GM19043 (cell line): ENCODE data around the gene ZNF106.

Experiments
- ATAC-seq: cut with Tn5 transposase; IDR thresholded peaks from one replicate; pipeline ENCODE4 v1.9.1; 2021; ENCODE audit warnings: low read depth; ENCODE audit not compliant: unreplicated experiment

ZNF106 gene

DNA sequence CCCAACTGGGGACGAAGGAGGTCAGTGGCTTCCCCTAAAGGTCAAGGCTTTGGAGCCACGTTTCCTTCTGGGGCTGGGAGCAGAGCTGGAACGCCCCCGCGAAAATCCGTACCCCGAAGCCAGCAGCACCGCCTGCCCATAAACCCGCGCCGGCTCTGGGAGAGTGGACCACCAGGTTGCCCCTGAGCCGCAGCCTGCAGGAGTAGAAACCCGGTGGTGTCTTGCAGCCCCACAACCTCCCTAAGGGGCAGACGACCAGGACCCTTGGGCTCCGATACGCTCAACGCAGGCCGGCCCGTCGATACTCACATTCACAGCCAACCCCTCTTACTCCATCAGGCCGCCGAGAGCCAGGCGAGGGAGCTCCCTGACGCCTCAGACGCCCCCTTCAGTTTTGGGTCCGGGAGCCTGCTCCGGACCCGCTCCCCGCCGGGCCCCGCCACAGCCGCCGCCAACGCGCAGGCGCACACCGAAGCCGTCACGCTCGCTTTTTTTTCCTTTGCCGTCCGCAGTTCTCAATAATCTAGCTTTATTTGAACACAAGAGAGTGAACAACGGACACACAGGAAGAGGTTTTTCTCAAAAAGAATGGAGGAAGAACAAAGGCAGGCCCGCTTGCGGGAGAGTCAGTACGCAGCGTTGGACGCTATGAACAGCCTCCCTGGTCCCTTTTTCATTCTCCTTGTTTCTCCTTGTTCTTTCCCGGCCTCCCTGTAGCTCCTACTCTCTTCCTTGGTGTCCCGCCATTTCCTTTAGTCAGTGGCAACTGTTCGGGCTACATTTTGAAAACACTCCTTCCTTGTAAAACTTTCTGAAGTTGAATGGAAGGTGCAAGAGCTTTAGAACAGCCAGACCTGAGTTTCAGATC is at the start of gene ZNF106:
Gene ZNF106, minus strand, starts transcription at position 471 of the 868 bp plus-strand sequence. CDS start 18,852 bp downstream, outside the sequence.
- ATAC-seq, result no peak

DNA sequence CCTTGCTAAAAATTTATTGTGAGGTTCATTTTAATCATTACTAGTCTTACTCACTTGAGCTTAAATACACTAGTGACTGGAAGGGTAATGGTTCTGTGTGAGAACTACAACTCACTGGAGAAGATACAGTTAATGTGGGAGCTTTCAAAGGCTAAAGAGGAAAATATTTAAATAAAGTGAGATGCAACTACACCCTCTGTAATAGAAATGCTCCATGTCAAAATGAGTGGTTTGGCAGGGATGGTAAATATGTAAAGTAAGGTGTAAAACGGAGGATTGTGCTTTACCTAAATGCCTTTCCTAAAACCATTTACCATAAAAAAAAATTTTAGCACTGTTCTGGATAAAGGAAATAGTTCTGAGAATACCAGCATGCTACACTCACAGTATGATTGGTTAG is 42.3 kb upstream of the ZNF106 start:
- no peak for ATAC-seq

DNA sequence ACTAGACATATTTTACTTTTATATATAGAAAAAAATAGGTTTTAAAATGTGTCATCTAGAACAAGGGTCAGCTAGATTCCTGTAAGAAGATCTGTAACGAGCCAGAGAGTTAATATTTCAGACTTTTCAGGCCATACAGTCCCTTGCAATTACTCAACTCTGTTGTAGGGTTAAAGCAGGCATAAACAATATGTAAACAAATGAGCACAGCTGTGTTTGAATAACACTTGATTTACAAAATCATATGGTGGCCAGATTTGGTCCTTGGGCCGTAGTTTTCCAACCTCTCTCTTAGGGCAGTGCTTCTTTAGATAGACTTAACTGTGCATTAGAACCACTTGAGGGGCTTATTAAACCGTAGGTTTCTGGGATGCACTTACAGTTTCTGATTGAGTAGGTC is 38.0 kb upstream of the ZNF106 start:
- ATAC-seq, result no peak

DNA sequence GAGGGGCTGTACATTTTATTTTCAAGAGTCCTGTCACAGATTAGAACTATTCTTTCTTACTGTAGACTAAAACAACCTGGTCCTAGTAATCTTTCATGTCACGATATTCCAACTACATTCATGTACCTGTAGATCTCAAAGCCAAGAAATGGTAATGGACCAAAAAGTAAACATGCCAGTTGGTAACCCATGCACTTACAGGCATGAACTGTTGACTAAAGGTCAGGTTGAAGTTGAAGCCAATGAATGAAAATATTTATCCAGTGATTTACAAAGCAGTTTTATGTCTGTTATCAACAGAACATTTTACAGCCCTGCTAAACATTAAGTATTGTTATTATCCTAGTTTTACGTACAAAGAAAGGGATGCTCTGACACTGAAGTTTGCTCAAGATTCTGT is 32.4 kb upstream of the ZNF106 start:
- no peak for ATAC-seq

DNA sequence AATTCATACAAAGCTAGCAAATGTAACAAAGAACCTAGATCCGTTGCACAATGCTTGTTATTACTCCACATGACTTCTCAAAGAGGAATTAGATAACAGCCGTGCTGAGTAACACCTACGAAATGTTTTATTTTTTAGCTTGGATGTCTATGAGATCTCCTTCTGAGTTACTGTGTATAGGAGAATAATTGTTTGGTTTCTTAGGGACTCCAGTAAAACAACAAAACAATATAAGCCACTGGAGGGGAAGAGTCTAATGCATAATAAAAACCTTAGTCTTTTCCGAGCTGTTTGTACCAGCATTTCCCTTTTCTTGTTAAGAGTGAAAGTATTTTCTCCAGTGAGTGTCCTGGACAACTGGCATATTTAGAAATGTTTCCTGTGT is 20.1 kb upstream of the ZNF106 start:
- no peak for ATAC-seq

DNA sequence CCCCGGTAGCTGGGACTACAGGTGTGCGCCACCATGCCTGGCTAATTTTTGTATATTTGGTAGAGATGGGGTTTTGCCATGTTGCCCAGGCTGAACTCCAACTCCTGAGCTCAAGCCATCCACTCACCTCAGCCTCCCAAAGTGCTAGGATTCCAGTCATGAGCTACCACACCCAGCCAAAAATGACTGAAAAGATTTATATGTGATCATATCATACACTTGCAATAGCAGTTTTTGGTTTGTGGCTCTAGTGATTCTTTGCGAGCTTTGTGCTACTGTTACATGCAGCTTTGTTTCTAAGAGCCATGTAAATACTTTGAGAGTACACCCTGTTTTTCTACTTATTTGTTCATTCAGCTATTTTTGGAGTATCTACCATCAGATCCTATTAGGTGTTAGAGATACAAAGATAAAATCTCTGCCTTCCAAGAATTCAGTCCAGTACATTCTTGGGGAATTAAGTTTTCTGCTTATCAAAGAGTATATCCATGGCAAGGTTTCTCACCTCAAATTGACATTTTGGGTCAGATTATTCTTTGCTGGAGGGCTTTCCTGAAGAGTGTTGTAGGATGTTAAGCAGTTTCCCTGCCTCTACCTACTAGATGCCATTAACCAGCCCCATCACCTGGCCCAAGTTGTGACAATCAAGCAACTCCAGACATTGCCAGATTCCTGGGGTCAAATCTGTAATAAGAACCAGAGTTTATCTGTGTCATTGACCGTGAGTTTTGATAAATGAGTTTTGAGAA is 19.5 kb upstream of the ZNF106 start:
- ATAC-seq, result no peak

DNA sequence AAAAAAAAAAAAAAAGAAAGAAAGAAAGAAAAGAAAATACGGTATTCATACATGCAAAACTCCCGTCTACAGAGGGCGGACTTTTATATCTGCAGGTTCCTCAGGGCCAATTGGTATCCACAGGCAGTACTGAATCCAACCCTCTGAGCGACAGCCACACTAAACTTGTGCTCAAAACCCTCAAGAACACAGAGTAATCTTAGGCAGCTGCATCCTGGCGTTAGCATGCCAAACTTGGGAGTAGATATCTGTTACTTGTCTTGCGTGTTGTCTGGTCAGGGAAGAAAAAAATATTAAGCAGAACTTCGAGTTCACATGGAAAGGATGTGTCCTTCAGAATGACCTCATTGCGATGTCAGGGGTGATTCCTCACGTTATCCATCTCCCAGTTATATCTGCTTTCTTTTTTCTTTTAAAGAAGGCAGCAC is 17.3 kb upstream of the ZNF106 start:
- no peak for ATAC-seq

DNA sequence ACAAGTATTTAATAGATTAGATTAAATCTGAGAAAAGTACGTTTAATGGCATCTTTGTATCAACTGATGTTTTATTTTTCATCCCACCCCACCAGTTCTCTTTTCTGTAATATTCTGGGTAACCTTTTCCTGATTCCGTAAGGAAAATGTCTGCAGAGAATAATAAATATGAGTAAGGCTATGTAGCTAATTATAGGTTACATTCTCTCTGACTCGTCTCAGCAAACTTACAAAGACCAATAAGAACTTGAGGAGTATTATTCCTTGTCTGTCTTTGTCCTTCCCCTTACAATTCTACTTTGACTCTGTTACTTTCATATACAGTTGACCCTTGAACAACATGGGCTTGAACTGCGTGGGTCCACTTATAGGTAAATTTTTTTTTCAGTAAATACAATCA is 16.6 kb upstream of the ZNF106 start:
- no peak for ATAC-seq

DNA sequence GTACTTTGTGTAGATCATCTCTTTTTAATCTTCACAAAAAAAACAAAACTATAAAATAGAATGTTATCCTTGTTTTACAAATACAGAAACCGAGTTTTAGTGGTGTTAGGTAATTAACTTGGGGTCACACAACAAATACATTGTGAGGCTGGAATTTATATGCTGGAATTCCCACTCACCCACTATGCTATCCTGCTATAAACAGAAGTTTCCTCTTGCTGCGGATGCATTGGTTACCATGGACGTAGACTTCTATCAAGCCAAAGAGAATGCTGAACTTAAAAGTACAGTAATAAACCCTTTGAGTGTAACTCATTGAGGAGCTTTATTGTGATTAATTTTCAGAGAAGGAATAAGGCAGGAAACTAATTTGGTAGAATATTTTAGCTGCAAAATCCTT is 13.7 kb upstream of the ZNF106 start:
- no peak for ATAC-seq

DNA sequence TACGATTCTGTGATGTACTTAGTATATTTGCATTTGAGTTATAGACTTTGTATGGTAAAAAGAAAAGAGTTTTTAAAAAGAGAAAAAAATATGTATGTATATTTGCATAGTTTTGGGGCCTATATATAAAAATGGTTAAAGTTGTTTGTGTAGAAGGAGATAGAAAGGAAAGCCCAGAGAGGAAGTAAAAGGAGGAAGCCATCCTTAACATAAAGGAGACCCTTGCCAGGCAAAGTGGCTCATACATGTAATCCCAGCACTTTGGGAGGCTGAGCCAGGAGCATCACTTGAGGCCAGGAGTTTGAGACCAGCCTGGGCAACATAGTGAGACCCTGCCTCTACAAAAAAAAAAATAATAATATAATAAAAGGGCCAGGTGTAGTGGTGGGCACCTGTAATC is 12.9 kb upstream of the ZNF106 start:
- ATAC-seq, result no peak

DNA sequence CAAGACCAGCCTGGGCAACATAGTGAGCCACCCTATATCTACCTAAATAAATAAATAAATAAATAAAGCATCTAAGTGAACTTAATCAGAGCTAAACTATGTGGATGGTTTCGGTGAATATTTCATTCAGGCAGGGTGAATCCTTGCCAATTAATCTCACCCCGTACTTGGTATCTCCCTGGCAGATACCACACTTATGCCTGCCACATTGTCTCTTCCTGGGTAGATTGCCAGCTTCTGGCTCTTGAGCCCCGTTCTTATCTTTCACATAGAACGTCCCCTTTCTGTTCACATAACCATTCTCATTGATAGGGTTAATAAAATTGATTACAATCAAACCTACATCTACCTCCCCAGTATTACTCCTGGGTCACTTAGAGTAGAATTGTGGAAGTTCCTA is 11.5 kb upstream of the ZNF106 start:
- no peak for ATAC-seq

DNA sequence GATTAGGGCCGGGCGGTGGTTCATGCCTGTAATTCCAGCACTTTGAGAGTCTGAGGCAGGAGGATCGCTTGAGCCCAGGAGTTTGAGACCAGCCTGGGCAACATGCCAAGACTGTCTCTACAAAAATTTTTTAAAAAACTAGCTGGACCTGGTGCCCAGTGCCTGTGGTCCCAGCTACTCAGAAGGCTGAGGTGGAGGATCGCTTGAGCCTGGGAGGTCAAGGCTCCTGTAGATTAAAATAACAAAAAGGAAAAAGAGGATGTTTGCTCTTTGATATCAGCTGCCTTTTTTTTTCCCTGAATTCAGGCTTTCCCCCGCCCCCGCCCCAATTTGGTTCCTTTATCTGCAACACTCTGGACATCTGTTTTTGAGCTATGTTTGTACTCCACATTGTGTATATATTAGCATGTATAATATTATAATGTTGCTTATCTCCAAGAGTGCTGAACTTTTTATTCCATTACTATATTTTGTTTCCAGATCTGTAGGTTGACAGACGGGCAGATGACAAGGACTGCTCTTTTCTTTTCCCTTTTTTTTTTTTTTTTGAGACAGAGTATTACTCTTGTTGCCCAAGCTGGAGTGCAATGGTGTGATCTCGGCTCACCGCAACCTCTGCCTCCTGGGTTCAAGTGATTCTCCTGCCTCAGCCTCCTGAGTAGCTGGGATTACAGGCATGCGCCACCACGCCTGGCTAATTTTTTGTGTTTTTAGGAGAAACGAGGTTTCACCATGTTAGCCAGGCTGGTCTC is 9.1 kb upstream of the ZNF106 start:
- ATAC-seq, result no peak

DNA sequence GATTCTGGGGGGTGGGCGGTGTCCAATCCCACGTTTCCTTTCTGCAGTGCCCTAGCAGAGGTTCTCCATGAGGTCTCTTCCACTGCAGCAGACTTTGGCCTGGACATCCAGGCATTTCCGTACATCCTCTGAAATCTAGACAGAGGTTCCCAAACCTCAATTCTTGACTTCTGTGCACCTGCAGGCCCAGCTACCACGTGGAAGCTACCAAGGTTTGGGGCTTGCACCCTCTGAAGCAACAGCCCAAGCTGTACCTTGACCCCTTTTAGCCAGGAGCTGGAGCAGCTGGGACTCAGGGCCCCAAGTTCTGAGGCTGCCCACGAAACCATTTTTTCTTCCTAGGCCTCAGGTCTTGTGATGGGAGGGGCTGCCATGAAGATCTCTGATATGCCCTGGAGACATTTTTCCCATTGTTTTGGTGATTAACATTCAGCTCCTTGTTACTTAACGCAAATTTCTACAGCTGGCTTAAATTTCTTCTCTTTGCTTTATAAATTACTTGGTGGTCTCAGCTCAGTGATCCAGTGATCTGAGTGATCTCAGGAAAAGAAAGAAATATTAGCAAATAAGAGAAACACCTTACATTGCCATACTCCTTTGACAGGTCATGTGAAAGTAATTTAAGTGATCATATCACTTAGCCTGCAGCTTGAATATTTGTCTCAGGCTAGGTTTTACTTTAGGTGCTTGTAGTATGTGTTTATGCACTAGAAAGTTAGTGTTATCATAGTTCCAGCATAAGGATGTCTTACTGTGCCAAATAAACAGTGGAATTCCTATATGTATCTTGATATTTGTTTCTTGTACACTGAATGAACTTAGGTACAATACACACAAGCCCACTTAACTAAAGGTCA is 7.5 kb upstream of the ZNF106 start:
- no peak for ATAC-seq

DNA sequence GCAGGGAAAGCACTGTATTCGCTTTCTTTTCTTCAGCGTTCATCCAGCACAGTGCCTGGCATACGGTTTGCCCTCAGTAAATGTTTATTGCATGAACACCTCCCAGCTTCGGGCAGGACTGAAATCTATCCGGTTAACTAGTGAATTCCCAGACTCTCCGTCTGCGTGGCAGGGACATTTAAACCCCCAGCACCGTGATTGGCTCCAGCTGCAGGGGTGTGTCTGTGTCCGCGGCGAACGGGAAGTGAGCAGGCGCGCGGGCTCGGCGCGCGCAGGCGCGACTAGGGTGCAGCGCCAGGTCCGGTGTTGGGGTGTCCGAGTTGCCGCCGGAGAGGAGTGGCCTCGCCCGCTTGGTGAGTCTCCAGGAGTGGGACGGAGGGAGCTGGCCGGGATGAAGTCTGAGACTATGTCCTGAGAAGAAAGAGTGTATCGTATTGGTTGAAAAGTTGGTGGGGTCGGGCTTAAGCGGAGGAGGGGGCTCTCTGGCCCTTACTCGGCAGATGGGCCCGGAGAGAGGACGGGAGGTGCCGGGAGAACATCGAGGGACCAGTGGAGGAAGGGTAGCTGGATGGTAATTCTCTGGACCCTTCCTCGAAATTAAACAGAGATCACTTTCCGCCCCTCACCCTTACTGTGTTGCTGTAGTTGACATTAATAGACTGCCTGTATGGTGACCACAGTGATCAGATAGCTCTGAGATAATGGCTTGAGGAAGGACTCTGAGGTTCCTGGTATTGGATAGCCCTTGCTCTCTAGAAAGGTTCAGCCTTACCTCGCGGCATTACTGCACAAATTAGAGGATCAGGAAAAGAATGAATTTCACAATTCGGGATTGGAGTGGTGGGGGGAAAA is 4.6 kb upstream of the ZNF106 start, which contains the start of gene SNAP23:
Gene SNAP23, plus strand, starts transcription at position 274 of the 852 bp plus-strand sequence. CDS start 16,213 bp downstream, outside the sequence.
- peak; percentile 85 for ATAC-seq

DNA sequence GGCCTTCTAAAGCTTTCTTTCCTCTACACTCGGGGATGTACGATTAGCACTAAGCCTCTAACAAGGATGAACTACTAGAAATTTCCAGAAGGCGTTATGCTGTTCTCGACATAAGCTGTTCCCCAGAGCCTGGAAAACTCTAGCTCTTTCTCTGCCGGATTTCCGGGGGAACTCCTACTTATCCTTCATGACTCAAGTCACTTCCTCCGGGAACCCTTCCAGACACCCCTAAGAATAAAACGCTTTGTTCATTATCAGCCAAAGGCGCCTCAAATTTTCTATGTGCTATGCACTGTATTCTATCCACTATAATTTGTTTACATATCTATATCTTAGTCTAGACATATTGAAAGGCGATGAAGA is 4.0 kb upstream of the ZNF106 start:
- ATAC-seq, result no peak

DNA sequence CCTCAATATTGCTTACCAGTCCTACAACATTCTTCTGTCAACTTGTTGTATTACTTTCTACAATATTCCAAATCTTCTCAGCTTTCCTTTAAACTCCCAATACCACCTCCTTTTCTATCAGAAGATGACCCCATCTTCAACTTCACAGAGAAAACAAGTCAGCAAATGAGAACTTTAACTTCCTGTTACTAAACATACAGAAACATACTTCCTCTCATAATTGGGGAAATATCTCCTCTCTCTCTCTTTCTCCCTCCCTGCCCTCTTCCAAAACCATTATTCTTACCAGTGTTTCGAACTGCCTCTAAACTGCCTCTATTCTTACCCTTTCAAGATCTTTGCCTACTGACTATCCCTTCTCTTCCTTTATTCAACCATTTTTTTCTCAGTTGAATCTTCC is 2.7 kb upstream of the ZNF106 start:
- ATAC-seq, result no peak

DNA sequence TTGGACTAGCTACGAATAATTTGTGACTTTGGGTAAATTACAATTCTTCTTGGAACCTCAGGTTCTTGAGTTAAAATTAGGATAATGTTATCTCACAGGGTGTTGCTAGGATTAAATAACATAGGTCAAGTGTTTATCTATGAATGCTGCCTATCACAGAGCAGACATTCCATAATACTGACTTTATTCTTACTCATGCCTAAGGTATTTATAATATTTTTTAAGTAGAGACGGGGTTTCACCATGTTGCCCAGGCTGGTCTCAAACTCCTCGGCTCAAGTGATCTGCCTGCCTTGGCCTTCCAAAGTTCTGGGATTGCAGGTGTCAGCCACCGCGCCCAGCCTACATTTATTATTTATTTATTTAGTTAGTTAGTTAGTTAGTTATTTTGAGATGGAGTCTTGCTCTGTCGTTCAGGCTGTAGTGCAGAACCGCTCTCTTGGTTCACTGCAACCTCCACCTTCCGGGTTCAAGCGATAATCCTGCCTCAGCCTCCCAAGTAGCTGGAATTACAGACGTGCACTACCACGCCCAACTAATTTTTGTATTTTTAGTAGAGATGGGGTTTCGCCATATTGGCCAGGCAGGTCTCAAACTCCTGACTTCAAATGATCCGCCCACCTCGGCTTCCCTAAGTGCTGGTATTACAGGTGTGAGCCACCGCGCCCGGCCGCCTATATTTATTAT is 741 bp upstream of the ZNF106 start:
- ATAC-seq, result no peak

DNA sequence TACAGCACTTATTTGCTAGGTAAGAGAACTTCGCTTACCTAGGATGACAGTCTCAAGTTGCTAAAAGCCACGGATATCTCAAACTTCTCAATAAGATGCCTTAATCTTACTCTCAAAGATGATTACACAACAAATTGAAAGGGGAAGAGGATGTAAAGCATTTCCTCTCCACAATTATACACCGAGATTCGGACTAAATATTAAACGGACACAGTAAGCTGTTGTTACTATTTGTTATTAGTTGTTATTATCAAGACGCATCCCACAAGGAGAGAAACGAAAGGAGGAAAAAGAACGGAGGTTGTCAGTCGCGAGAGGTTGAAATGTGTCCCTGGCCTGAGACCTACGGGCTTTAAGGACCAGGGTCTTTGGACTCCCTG is 660 bp downstream of the ZNF106 start:
- ATAC-seq, result no peak

DNA sequence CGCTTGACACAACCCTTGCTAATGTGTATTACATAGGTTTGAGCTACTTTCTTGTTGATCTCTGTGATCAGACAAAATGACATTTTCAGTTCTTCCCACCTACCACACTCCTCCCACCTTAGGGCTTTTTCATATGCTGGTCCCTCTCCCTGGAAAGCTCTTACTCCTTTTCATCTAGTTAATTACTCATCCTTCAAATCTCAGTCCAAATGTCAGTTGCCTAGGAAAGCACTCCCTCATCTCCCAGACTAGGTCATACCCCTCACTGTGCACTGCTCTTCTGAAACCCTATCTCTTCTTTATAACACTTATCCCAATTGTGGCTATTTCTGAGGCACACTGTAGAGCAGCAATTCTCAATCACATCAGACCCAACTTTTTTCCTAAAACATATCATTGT is 7.3 kb downstream of the ZNF106 start:
- no peak for ATAC-seq
